ENCODE results near the gene RFX3. TPM values are rescaled to one million over a fixed set of nuclear protein-coding genes. Genes with fewer than 3 reads are reported as not detected.
A peak's percentile ranks its signal among the peaks of the same experiment; 100 is the strongest.

Gene RFX3
- total RNA-seq, 2 donors from 2014 or later, result 8.7 to 19.8 TPM

DNA sequence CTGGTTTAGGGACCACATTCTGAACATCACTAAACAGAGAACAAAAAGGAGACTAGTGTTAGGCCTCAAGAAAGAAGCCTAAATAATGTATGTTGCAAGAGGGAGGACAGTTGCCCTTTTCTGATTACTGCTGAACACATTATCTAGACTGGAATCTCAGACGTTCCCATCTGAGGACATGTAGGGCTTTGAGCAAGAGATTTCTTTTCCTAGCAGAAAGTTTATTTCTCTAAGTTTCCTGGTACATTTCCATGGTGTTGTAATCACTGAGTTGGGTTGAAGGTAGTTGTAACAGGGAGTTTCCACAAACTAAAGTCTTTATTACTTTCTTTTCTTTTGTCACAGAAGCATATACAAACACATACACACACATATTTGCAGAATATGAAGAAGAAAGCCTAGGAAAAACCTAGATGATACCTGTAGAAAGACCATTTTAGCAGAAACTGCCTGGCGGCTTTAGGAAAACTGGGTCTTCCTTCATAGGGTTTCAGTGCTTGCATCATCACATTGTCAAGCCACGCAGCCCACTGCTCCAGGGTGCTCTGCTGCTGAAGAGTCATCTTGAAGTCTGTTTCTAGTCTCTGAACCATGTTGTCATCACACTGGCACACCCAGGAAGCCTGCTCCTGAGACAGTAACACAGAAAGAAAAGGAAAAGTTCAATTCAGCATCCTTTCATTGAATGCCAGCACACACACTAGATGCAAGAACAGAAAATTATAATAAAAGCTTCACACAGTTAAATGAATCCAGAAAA, 269.1 kb downstream of the RFX3 start:
- ATAC-seq (replicated peaks), result no peak
- Mint-ChIP-seq H3K27ac (no peak overlapping the region), H3K9me3 (no peaks in the 10 kb centered on the region), H3K27me3 (no peaks in the 10 kb centered on the region), H3K36me3 (ENCODE audit: low read depth) (peaks cover 84% of the 10 kb centered on the region), H3K4me1 (no peaks in the 10 kb centered on the region), H3K4me3 (no peak overlapping the region)

DNA sequence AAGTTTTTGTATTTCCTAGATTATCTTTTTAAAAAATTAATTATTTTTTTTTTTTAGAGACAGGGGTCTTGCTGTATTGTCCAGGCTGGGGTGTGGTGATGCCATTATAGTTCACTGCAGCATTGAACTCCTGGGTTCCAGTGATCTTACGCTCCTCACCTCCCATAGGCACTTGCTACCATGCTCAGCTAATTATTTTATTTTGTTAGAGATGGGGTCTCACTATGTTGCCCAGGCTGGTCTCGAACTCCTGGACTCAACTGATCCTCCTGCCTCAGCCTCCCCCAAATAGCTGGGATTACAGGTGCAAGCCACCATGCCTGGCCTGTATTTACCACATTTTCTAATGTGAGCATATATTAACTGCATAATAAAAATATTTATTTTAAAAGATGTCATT, 274.5 kb downstream of the RFX3 start:
- no peak for ATAC-seq (replicated peaks)
- Mint-ChIP-seq H3K4me3 (no peak overlapping the region), H3K27ac (no peak overlapping the region), H3K9me3 (no peaks in the 10 kb centered on the region), H3K36me3 (ENCODE audit: low read depth) (peaks cover 84% of the 10 kb centered on the region), H3K4me1 (no peaks in the 10 kb centered on the region), H3K27me3 (no peaks in the 10 kb centered on the region)

DNA sequence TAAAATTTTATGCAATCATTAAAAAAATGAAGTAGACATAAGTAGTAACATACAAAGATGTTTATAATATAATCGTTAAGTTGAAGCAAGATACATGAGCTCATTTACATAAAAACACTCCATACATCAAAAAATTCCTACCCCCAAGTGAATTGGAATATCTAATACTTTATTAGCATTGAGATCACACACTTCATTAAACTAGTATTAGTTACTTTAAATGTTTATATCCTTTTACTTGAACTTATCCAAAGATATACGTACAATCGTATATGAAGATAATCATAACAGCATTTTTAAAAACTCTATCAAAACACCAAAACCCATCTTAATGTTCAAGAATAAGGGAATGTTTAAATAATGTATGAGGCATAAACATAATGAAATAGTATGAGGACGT, 275.1 kb downstream of the RFX3 start:
- ATAC-seq (replicated peaks), result no peak
- no peak overlapping the region for H3K27ac Mint-ChIP-seq
- no peaks in the 10 kb centered on the region for H3K4me1 Mint-ChIP-seq
- H3K36me3 Mint-ChIP-seq (ENCODE audit: low read depth), result peaks cover 84% of the 10 kb centered on the region
- H3K27me3 Mint-ChIP-seq, result no peaks in the 10 kb centered on the region
- H3K9me3 Mint-ChIP-seq, result no peaks in the 10 kb centered on the region
- no peak overlapping the region for H3K4me3 Mint-ChIP-seq

DNA sequence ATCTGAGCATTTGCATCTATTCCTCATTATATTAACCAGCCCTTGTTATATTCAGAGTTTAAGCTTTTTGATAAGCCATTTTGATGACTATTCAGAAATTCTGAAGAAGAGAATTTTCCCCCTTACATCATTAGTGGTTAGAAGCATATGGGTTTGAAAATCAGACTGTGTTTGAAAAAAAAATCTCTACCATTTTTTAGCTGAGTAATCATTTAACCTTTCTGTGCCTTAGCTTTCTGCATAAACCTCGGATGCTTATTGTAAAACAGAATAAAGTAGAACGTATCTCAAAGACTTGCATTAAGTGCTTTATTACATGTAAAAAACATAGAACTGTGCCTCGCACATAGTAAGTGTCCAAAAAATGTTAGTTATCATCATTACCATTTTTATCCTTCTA, 278.6 kb downstream of the RFX3 start:
- Mint-ChIP-seq H3K4me3 (no peak overlapping the region), H3K9me3 (no peaks in the 10 kb centered on the region)
- ATAC-seq (replicated peaks), result no peak

DNA sequence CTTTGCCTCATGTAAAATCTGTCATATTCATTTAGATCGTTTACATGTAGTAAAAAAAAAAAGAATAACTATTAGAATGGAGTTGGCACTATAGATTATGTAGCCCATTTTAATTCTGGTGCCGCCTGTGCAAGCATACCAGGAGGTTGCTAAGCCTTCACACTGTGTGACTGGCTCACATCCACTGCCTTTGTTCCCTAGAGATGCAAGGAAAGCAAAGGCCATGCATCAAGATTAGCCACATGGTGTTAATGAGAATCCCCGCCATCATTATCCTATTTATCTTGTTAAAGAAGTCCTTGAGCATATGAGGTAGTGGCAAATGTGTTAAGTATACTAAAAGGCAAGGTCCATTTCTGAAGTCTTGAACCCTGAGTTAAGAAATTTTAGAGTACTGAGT, 279.6 kb downstream of the RFX3 start:
- Mint-ChIP-seq H3K4me1 (no peaks in the 10 kb centered on the region), H3K9me3 (no peaks in the 10 kb centered on the region), H3K4me3 (no peak overlapping the region), H3K36me3 (ENCODE audit: low read depth) (peaks cover 55% of the 10 kb centered on the region), H3K27me3 (no peaks in the 10 kb centered on the region), H3K27ac (no peak overlapping the region)
- no peak for ATAC-seq (replicated peaks)

More for the DNA sequence above, 278.6 kb downstream of the RFX3 start:
- H3K36me3 Mint-ChIP-seq (ENCODE audit: low read depth), result peaks cover 65% of the 10 kb centered on the region
- H3K27ac Mint-ChIP-seq, result no peak overlapping the region
- H3K4me1 Mint-ChIP-seq, result no peaks in the 10 kb centered on the region
- no peaks in the 10 kb centered on the region for H3K27me3 Mint-ChIP-seq

DNA sequence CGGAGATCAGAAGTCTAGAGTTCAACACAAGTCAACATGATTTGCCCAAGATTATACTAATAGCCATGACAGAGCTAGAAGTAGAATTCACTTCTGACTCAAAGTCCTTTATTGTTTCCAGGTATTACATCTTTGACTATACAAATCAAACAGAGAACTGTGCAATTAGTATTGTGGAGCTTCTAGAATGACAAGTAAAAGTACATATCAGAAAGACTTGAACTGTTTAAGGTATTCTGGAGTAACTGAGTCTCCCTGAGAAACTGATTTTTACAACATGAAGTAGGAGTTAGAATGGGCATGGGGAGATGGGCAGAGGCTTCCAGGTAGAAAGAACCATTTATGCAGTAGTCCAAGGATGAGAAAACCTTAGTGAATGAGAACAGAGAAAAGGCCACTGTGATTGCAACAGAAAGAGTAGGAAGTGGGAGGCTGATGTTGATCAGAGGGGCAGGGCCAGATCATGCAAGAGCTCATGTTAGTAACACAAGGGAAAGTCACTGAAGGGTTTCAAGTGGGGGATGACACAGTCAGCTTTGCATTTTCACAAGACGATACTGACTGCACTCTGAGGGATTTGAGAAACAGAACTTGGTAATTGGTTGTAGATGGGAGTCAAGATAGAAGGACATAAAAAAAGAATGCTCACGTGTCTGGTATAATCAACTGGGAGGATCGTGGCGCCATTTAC, 280.7 kb downstream of the RFX3 start:
- Mint-ChIP-seq H3K27me3 (no peaks in the 10 kb centered on the region), H3K4me1 (no peaks in the 10 kb centered on the region), H3K9me3 (no peaks in the 10 kb centered on the region), H3K27ac (no peak overlapping the region), H3K36me3 (ENCODE audit: low read depth) (peaks cover 46% of the 10 kb centered on the region), H3K4me3 (no peak overlapping the region)
- peak; percentile 55 for ATAC-seq (replicated peaks)

DNA sequence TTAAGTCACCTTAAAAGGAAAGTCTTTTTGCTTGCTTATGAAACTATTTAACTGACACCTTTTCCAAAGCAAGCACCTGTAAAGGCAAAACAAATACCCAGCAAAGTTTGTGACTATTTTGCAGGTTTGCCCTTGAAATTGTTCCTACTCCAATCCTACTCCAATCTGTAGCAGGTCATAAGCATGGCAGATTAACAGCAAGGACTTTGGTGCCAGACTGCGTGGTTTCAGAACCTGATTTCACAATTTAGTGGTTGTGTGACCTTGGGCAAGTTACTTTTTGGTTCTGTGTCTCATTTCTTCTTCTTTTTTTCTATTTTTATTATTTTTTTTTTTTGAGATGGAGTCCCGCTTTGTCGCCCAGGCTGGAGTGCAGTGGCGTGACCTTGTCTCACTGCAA, 282.1 kb downstream of the RFX3 start:
- Mint-ChIP-seq H3K27ac (no peak overlapping the region), H3K4me3 (no peak overlapping the region), H3K9me3 (no peaks in the 10 kb centered on the region), H3K4me1 (no peaks in the 10 kb centered on the region), H3K36me3 (ENCODE audit: low read depth) (peaks cover 46% of the 10 kb centered on the region), H3K27me3 (no peaks in the 10 kb centered on the region)
- ATAC-seq (replicated peaks), result no peak

DNA sequence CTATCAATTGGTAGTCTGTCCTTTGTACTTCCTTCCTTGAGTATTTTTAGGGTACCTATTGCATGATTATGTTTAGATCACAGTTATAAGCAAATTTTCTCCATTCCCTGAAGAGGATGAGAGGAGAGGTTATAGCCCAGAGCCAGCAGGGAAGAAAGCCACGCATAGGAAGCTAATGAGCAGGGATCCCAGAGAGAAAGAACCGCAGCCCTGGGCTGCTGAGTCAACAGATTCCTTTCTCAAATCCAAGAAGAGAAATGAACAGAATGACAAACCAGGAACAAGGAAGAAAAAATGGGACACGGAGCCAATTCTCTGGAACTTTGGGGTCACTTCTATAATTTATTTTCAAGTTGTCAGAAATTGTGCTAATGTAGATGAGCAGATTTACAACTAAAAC, 284.5 kb downstream of the RFX3 start:
- Mint-ChIP-seq H3K27ac (no peak overlapping the region), H3K9me3 (no peaks in the 10 kb centered on the region), H3K4me1 (no peaks in the 10 kb centered on the region), H3K36me3 (ENCODE audit: low read depth) (peaks cover 33% of the 10 kb centered on the region), H3K4me3 (no peak overlapping the region), H3K27me3 (no peaks in the 10 kb centered on the region)
- ATAC-seq (replicated peaks), result no peak

DNA sequence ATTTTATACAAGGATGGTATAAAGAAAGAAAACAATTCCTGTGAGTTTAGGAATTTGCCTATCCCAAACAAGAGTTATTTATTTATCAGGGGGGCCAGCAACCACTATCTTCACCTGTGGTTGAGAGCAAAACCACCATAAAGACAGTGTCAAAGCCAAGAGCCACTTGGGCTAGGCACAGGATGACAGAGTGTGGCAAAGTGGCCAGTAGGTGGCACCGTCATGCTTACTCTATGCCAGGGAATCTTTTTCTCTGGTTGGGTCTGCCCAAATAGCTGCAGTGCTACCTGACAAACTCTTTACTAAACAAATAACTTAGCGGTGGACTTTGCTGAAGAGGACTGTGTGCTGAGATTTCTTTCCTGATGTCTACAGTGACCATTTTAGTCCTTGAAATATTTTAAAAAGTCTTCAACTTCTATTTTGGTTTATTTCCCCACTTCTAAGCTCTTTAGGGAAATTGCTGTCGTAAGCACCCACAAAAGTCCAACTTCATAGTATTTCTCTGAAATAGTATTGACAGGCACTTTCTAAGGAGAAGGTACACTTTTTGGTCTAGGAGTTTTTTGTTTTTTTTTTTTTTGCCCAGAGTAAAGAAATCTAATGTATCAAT, 285.0 kb downstream of the RFX3 start:
- no peaks in the 10 kb centered on the region for H3K4me1 Mint-ChIP-seq
- H3K36me3 Mint-ChIP-seq (ENCODE audit: low read depth), result peaks cover 33% of the 10 kb centered on the region
- H3K9me3 Mint-ChIP-seq, result no peaks in the 10 kb centered on the region
- peak; percentile 84 for ATAC-seq (replicated peaks)
- no peak overlapping the region for H3K27ac Mint-ChIP-seq
- no peak overlapping the region for H3K4me3 Mint-ChIP-seq
- no peaks in the 10 kb centered on the region for H3K27me3 Mint-ChIP-seq

DNA sequence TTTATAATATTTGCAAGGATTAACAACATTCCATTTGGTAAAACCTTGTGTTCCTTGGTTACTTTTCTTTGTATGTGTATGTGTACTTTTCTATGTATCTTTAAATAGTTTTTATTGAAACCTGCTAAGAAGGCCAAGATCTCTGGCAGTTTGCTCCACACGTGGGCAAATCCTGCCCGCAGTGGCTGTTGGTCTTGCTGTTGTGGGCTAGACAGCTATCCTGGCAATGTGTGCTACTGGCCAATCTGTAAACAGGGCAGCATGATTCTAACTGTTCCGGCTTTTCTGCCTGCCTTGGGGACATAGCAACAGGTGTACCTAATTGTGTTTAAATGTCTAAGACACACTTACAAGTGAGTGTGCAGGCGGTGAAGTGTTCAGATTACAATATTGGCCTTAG, 286.6 kb downstream of the RFX3 start:
- Mint-ChIP-seq H3K4me3 (no peak overlapping the region), H3K27me3 (no peaks in the 10 kb centered on the region), H3K27ac (no peak overlapping the region), H3K9me3 (no peaks in the 10 kb centered on the region), H3K36me3 (ENCODE audit: low read depth) (peaks cover 25% of the 10 kb centered on the region), H3K4me1 (no peaks in the 10 kb centered on the region)
- ATAC-seq (replicated peaks), result no peak

DNA sequence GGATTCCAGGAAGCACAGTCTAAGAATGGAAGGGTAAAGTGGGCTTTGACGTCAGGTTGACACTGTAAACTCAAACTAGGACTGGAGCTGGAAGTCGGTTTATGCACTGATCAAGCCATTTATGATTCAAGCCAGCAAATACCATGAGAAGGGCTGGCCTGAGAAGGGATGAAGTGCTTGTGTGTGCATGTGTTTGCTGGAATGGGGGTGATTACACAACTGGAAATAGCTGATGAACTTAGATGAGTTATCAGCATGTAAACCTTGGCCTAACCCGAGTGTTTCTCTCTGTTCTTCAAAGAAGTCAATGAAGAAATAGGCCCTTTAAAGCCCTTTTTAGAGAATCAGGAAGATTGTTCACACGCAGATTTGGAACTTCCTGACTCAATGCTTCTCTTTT, 287.6 kb downstream of the RFX3 start:
- ATAC-seq (replicated peaks), result no peak
- no peaks in the 10 kb centered on the region for H3K9me3 Mint-ChIP-seq
- no peaks in the 10 kb centered on the region for H3K27me3 Mint-ChIP-seq
- H3K36me3 Mint-ChIP-seq (ENCODE audit: low read depth), result peaks cover 24% of the 10 kb centered on the region
- H3K4me1 Mint-ChIP-seq, result no peaks in the 10 kb centered on the region
- no peak overlapping the region for H3K27ac Mint-ChIP-seq
- no peak overlapping the region for H3K4me3 Mint-ChIP-seq

DNA sequence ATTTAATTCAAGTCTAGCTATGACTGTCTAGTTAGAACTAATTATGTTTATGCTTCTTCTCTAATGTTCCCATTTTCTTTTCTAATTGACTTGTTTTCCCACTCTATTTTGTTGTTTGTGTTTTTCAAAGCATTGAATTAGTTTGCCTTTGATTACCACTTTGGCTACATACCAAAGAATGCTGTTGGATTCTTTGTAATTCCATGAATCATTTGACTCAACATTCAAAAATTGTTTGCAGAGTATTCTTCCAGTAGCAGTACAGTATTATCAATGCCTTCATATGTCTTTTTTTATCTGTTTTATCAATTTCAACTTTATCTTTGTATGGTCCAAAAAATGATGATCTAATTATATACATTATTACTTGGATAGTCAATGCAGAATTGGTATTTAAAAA, 288.7 kb downstream of the RFX3 start:
- Mint-ChIP-seq H3K27me3 (no peaks in the 10 kb centered on the region), H3K36me3 (ENCODE audit: low read depth) (peaks cover 24% of the 10 kb centered on the region), H3K4me3 (no peak overlapping the region), H3K27ac (no peak overlapping the region), H3K4me1 (no peaks in the 10 kb centered on the region), H3K9me3 (no peaks in the 10 kb centered on the region)
- no peak for ATAC-seq (replicated peaks)

DNA sequence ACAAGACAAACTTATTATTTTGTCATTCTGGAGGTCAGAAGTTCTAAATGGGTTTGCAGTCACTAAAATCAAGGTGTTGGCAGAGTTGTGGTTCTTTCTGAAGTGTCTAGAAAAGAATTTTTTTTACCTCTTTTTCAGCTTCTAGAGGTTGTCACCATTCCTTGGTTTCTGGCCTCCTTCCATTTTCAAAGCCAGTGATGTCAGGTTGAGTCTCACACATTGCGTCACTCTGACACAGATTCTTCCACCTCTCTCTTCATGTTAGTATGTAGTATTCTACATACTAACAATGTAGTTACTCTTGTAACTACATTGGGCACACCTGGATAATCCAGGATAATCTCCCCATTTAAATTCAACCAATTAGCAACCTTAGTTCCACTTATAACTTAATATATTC, 290.3 kb downstream of the RFX3 start:
- Mint-ChIP-seq H3K4me1 (no peaks in the 10 kb centered on the region), H3K27me3 (no peaks in the 10 kb centered on the region), H3K27ac (no peak overlapping the region), H3K36me3 (ENCODE audit: low read depth) (peaks cover 24% of the 10 kb centered on the region), H3K9me3 (no peaks in the 10 kb centered on the region), H3K4me3 (no peak overlapping the region)
- no peak for ATAC-seq (replicated peaks)

DNA sequence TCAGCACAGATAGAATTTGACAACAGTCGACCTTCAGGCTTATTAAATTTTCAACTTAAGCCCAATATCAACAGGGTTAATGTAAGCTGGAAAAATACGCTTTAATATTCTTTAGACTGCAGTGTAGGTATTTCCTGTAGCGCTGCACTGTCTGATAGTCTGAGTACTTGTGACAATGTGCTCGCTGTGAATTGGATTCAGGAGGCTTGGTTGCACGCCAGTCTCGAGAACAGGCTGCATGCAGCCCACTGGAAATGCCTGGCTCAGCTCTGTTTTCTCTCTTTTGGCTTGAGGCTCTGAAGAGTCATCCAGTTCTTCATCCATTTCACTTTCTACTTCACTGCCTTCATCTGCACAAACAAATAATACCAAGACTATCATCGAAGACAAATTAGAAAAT, 300.9 kb downstream of the RFX3 start:
- Mint-ChIP-seq H3K36me3 (ENCODE audit: low read depth) (peaks cover 47% of the 10 kb centered on the region), H3K4me3 (no peak overlapping the region), H3K4me1 (no peaks in the 10 kb centered on the region), H3K9me3 (no peaks in the 10 kb centered on the region), H3K27me3 (no peaks in the 10 kb centered on the region), H3K27ac (no peak overlapping the region)
- ATAC-seq (replicated peaks), result no peak

DNA sequence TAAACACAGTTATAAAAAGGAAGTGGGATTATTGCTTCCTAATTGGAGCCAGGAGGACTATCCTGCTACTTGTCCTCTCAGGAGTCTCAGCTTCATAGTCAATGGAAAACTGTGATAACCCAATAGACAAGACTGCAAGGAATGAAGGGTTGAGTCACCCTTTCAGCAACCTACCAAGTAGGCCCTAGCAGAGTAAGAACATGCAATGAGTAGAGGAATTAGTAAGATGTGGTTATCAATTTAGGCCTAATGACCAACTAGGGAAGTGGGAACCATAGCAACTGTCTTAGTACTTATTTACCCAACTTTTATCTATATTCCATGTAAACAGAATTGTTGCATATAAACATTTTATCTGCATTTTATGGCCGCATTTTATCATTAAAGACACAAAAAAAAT, 310.1 kb downstream of the RFX3 start:
- ATAC-seq (replicated peaks), result no peak
- Mint-ChIP-seq H3K27ac (no peak overlapping the region), H3K4me3 (no peak overlapping the region)

More for the DNA sequence above, 310.1 kb downstream of the RFX3 start:
- Mint-ChIP-seq H3K27me3 (peaks cover 4% of the 10 kb centered on the region), H3K36me3 (ENCODE audit: low read depth) (no peaks in the 10 kb centered on the region), H3K9me3 (no peaks in the 10 kb centered on the region), H3K4me1 (no peaks in the 10 kb centered on the region)
